ENCODE data around the gene CNTNAP5. TPM values are rescaled to one million over a fixed set of nuclear protein-coding genes. Genes with fewer than 3 reads are reported as not detected.

Gene CNTNAP5
- total RNA-seq, 2 donors from 2014 or later: not detected

DNA sequence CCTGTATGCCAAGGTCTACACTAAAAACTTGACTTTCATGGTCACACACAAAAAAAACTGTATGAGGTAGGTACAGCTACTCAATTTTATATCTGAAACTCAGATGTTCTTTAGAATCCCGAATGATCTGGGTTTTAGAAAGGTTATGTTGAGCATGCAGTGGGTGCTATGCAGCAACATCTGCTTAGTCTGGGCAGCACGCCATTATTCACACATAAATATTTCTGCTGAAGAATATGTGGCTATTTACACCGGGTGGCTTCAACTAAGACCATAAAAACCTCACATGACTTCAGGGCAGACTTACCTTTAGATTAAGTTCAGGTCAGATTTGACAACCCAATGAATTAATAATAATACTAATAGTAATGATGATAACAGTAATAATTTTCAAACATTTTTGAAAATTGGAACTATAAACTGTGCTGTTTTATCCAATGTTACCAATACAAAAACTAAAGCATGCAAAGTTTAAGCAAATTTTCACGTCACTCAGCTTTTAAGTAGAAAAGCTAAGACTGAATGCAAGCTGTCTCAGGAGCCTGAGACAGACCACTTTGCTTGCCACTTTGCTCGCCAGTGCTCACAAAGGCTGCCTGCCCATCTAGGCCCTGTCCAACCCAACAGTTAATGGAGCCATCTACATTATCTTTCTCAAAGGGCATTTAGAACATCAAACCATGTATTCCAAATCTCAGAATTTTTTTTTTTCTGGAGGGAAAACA is 292.0 kb downstream of the CNTNAP5 start:
- no peaks in the 10 kb centered on the region for H3K36me3 ChIP-seq
- no peak for DNase-seq (ENCODE audit: low spot score)
- H3K27me3 ChIP-seq (replicated peaks; ENCODE audit: insufficient read depth): no peaks in the 10 kb centered on the region
- H3K9me3 ChIP-seq: no peaks in the 10 kb centered on the region
- TF ChIP-seq, protein P1, sequence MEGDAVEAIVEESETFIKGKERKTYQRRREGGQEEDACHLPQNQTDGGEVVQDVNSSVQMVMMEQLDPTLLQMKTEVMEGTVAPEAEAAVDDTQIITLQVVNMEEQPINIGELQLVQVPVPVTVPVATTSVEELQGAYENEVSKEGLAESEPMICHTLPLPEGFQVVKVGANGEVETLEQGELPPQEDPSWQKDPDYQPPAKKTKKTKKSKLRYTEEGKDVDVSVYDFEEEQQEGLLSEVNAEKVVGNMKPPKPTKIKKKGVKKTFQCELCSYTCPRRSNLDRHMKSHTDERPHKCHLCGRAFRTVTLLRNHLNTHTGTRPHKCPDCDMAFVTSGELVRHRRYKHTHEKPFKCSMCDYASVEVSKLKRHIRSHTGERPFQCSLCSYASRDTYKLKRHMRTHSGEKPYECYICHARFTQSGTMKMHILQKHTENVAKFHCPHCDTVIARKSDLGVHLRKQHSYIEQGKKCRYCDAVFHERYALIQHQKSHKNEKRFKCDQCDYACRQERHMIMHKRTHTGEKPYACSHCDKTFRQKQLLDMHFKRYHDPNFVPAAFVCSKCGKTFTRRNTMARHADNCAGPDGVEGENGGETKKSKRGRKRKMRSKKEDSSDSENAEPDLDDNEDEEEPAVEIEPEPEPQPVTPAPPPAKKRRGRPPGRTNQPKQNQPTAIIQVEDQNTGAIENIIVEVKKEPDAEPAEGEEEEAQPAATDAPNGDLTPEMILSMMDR (IDR thresholded peaks at IDR 0.05): no peak
- no peaks in the 10 kb centered on the region for H3K4me1 ChIP-seq (ENCODE audit: control insufficient read depth in 1 of 2, low read depth in 2 of 2)
- ATAC-seq (ENCODE audit: insufficient number of reproducible peaks, low FRiP score, low read depth): no peak
- no peak overlapping the region for H3K4me3 ChIP-seq
- no peak overlapping the region for H3K27ac ChIP-seq

DNA sequence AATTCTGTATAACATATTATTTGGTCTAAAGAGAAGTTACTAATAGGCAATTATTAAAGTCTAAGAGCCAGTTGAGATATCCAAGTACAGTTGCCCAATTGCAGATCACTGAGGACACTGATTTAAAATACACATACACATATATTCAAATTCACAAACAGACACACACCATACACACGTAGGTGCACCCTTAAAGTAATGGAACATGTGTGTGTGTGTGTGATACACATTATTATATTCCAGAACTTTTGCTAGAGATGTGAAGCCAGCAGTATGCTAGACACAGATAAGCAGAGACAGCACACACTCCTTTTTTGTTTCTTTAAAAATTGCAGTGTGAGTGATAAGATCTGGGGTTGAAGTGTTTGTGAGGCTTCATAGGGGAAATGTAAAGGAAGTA is 292.5 kb downstream of the CNTNAP5 start:
- H3K9me3 ChIP-seq: no peaks in the 10 kb centered on the region
- H3K36me3 ChIP-seq: no peaks in the 10 kb centered on the region
- H3K27ac ChIP-seq: no peak overlapping the region
- H3K4me3 ChIP-seq: no peak overlapping the region
- no peaks in the 10 kb centered on the region for H3K4me1 ChIP-seq (ENCODE audit: control insufficient read depth in 1 of 2, low read depth in 2 of 2)
- DNase-seq (ENCODE audit: low spot score) (no peak), ATAC-seq (ENCODE audit: insufficient number of reproducible peaks, low FRiP score, low read depth) (no peak)
- no peaks in the 10 kb centered on the region for H3K27me3 ChIP-seq (replicated peaks; ENCODE audit: insufficient read depth)
- TF ChIP-seq, protein P1 (IDR thresholded peaks at IDR 0.05): no peak

DNA sequence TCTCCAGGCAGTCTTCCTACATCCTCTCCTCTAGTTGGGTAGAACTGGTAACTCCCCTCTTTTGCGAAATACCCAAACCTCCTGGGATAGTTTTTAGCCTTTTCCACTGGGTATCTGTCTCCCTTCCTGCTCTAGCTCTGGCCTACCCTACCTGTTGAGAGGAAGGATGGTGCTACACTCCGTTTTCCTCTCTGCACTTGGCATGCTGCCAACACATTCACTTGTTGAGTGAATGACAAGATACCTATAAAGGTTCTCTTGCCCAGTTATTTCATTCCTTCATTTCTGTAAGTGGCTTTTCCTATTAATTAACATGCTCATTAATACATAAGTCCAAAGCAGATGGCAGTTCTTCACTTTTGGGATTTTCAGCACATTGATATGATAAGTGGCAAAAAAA is 293.8 kb downstream of the CNTNAP5 start:
- ATAC-seq (ENCODE audit: insufficient number of reproducible peaks, low FRiP score, low read depth): no peak
- Histone ChIP-seq H3K27ac (no peak overlapping the region), H3K4me3 (no peak overlapping the region), H3K4me1 (ENCODE audit: control insufficient read depth in 1 of 2, low read depth in 2 of 2) (no peaks in the 10 kb centered on the region), H3K27me3 (replicated peaks; ENCODE audit: insufficient read depth) (no peaks in the 10 kb centered on the region), H3K9me3 (no peaks in the 10 kb centered on the region), H3K36me3 (no peaks in the 10 kb centered on the region)
- TF ChIP-seq, protein P1 (IDR thresholded peaks at IDR 0.05): no peak
- no peak for DNase-seq (ENCODE audit: low spot score)

DNA sequence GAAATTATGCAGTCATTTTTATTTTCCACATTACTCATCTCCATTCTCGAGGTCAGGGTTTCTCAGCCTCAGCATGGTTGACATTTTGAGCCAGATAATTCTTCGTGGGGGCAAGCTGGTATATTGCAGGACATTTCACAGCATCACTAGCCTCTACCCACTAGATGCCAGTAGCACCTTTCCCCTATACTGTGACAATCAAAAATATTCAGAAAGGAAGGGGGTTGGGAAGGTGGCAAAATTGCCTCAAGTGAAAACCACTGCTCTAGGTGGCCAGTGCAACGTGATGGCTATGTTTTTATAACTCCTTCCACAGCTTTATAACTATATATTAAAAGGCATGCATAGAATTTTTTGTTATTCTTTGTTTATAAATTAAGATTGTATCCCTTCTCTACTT is 294.5 kb downstream of the CNTNAP5 start:
- Histone ChIP-seq H3K36me3 (no peaks in the 10 kb centered on the region), H3K4me3 (no peak overlapping the region), H3K4me1 (ENCODE audit: control insufficient read depth in 1 of 2, low read depth in 2 of 2) (no peaks in the 10 kb centered on the region), H3K9me3 (no peaks in the 10 kb centered on the region), H3K27ac (no peak overlapping the region), H3K27me3 (replicated peaks; ENCODE audit: insufficient read depth) (no peaks in the 10 kb centered on the region)
- ATAC-seq (ENCODE audit: insufficient number of reproducible peaks, low FRiP score, low read depth): no peak
- TF ChIP-seq, protein P1 (IDR thresholded peaks at IDR 0.05): no peak
- no peak for DNase-seq (ENCODE audit: low spot score)

DNA sequence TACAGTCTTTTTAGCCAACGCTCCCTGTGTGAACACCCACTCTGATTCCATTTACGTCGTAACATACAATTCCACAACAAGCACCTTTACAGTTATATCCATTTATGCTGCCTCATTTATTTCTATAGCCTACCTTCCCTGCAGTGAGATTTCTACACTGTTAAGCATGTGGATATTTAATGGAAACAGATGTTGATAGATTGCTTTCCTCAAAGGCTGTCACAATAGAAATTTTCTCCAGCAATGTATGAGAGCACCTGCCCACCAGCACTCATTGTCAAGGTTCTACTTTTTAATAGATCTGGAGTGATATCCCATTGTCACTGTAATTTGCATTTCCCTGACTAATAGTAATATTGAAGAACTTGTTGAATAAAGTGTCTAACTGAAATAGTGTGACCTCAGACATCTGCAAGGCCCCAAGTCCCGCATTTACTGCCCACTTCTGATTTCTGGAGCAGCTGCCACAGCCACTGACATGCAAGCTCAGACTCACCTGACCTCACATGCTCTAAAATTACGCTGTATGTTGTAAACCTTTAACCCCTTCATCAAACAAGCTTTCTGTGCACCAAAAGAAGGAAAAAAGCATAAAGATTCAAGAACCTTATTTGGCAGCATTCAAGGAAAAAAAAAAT is 295.1 kb downstream of the CNTNAP5 start:
- DNase-seq (ENCODE audit: low spot score) (no peak), ATAC-seq (ENCODE audit: insufficient number of reproducible peaks, low FRiP score, low read depth) (no peak)
- no peaks in the 10 kb centered on the region for H3K36me3 ChIP-seq
- H3K9me3 ChIP-seq: no peaks in the 10 kb centered on the region
- no peak overlapping the region for H3K4me3 ChIP-seq
- H3K27ac ChIP-seq: no peak overlapping the region
- H3K27me3 ChIP-seq (replicated peaks; ENCODE audit: insufficient read depth): no peaks in the 10 kb centered on the region
- H3K4me1 ChIP-seq (ENCODE audit: control insufficient read depth in 1 of 2, low read depth in 2 of 2): no peaks in the 10 kb centered on the region
- TF ChIP-seq, protein P1 (IDR thresholded peaks at IDR 0.05): no peak
